ENCODE data around the gene CDK17.

DNA sequence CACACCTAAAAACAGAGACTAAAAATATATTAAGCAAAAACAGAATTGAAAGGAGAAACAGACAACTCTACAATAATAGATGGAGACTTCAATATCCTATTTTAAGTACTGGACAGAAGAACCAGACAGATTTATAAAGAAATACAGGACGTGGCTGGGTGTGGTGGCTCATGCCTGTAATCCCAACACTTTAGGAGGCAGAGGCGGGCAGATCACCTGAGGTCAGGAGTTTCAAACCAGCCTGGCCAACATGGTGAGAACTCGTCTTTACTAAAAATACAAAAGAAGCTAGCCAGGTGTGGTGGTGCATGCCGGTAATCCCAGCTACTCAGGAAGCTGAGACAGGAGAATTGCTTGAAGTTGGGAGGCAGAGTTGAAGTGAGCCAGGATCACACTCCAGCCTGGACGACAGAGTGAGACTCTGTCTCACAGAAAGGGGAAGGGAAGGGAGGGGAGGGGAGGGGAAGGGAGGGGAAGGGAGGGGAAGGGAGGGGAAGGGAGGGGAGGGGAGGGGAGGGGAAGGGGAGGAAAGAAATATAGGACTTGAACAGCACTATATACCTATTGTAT is 53.0 kb downstream of the CDK17 start:
- TF ChIP-seq, protein P1, sequence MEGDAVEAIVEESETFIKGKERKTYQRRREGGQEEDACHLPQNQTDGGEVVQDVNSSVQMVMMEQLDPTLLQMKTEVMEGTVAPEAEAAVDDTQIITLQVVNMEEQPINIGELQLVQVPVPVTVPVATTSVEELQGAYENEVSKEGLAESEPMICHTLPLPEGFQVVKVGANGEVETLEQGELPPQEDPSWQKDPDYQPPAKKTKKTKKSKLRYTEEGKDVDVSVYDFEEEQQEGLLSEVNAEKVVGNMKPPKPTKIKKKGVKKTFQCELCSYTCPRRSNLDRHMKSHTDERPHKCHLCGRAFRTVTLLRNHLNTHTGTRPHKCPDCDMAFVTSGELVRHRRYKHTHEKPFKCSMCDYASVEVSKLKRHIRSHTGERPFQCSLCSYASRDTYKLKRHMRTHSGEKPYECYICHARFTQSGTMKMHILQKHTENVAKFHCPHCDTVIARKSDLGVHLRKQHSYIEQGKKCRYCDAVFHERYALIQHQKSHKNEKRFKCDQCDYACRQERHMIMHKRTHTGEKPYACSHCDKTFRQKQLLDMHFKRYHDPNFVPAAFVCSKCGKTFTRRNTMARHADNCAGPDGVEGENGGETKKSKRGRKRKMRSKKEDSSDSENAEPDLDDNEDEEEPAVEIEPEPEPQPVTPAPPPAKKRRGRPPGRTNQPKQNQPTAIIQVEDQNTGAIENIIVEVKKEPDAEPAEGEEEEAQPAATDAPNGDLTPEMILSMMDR (conservative IDR thresholded peaks at IDR 0.05; ENCODE audit: low read depth, low read length), result no peak
- no peak for TF ChIP-seq EZH2phosphoT487 (IDR thresholded peaks at IDR 0.05; ENCODE audit: borderline replicate concordance, low read length)

Data from PC-3 (cell line).